Measurements from ENCODE around the gene PRKCH. TPM values are rescaled to one million over a fixed set of nuclear protein-coding genes. Genes with fewer than 3 reads are reported as not detected.

Gene PRKCH
- total and polyA plus RNA-seq, 4 donors, result 1.8 to 77.2 (median 33.6) TPM

DNA sequence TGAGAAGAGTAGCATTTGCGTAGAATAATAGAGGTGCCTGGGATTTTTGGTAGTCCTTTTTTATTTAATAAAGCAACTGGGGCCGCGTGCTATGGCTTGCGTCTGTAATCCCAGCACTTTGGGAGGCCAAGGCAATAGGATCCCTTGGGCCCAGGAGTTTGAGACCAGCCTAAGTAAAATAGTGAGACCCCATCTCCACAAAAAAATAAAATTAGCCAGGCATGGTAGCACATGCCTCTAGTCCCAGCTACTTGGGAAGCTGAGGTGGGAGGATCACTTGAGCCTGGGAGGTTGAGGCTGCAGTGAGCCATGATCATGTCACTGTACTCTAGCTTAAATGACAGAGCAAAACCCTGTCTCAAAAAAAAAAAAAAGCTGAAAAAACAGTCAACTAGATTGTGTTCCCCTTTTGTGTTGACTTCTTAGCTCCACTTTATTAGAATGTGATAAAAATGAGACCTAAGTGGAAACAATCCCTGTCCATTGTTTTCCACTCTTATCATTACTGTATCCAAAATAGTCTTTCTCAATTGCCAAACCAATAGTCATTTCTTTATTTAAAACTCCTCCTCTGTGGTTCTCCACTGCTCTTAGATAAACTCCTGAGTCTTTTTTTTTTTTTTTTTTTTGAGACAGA is 7.4 kb downstream of the PRKCH start:
- no peak overlapping the region for H3K27ac ChIP-seq (ENCODE audit: low read depth in 1 of 2, low read length in 2 of 2)
- H3K4me1 ChIP-seq (ENCODE audit: control insufficient read depth in 1 of 2, insufficient read depth in 2 of 2, low read length in 2 of 2), result no peaks in the 10 kb centered on the region
- no peaks in the 10 kb centered on the region for H3K9me3 ChIP-seq (ENCODE audit: control insufficient read depth, low read length)
- no peaks in the 10 kb centered on the region for H3K36me3 ChIP-seq (ENCODE audit: control insufficient read depth in 1 of 2, insufficient read depth in 2 of 2, low read length in 1 of 2)
- no peak for DNase-seq
- no peak overlapping the region for H3K4me3 ChIP-seq (ENCODE audit: low read length in 2 of 2)
- intact Hi-C loops (cut with DNase I), result no loop called here
- no peak for ATAC-seq (ENCODE audit: low FRiP score)
- WGBS, 2 donors, result 90 to 95% methylated on average over 4 of the region's 4 CpGs
- H3K27me3 ChIP-seq (ENCODE audit: control insufficient read depth in 1 of 2, insufficient read depth in 2 of 2, low read length in 1 of 2), result no peaks in the 10 kb centered on the region

DNA sequence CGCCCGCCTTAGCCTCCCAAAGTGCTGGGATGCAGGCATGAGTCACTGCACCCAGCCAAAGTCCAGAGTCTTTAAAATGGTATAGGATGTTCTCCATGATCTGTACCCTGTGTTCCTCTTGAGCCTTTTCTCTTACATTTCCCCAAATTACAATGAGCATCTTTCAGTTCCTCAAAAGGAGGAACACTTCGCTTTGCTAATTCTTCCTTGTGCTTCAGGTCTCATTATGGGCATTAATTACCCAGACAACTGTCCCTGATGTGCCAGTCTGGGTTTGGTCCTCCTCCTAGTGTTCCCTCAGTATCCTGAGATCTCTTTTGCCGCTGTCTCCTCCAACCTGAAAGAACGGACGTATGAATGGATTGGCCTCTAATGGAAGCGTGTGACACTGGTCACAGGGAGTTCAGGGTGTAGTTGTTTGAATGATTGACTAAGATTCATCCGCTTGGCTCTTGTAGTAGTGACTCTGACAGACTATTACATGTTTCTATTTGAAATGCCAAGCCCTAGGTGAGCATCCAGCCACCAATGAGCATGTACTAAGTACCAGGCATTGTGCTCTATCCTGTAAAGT is 8.2 kb downstream of the PRKCH start:
- ATAC-seq (ENCODE audit: low FRiP score), result no peak

DNA sequence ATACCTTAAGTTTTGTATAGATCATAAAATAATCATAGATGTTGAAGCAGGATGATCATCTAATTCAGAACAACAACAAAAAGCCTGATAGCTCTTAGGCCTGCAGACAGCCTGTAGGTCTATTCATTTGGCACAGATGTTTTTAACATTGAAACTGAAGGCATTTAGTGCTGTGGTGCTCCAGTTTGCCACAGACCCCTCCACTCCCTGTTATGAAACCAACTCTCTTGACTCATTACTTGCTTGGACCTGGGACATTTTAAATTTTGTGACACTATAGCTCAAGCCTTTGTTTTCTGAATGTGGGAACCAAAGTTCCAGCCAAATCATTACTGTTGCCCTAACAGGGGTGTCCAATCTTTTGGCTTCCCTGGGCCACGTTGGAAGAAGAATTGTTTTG is 9.1 kb downstream of the PRKCH start:
- Histone ChIP-seq H3K27ac (ENCODE audit: low read depth in 1 of 2, low read length in 2 of 2) (no peak overlapping the region), H3K4me3 (ENCODE audit: low read length in 2 of 2) (no peak overlapping the region), H3K27me3 (ENCODE audit: control insufficient read depth in 1 of 2, insufficient read depth in 2 of 2, low read length in 1 of 2) (no peaks in the 10 kb centered on the region), H3K9me3 (ENCODE audit: control insufficient read depth, low read length) (no peaks in the 10 kb centered on the region), H3K4me1 (ENCODE audit: control insufficient read depth in 1 of 2, insufficient read depth in 2 of 2, low read length in 2 of 2) (no peaks in the 10 kb centered on the region), H3K36me3 (ENCODE audit: control insufficient read depth in 1 of 2, insufficient read depth in 2 of 2, low read length in 1 of 2) (no peaks in the 10 kb centered on the region)
- intact Hi-C loops (cut with DNase I), result no loop called here
- 75 to 77% methylated on average over 1 of the region's 1 CpG for WGBS, 2 donors
- DNase-seq (no peak), ATAC-seq (ENCODE audit: low FRiP score) (no peak)

More for the DNA sequence above, 8.2 kb downstream of the PRKCH start:
- no peaks in the 10 kb centered on the region for H3K36me3 ChIP-seq (ENCODE audit: control insufficient read depth in 1 of 2, insufficient read depth in 2 of 2, low read length in 1 of 2)
- intact Hi-C loops (cut with DNase I), result no loop called here
- no peak for DNase-seq
- no peaks in the 10 kb centered on the region for H3K4me1 ChIP-seq (ENCODE audit: control insufficient read depth in 1 of 2, insufficient read depth in 2 of 2, low read length in 2 of 2)
- H3K27ac ChIP-seq (ENCODE audit: low read depth in 1 of 2, low read length in 2 of 2), result no peak overlapping the region
- 91 to 95% methylated on average over 8 of the region's 8 CpGs for WGBS, 2 donors
- no peaks in the 10 kb centered on the region for H3K27me3 ChIP-seq (ENCODE audit: control insufficient read depth in 1 of 2, insufficient read depth in 2 of 2, low read length in 1 of 2)
- no peak overlapping the region for H3K4me3 ChIP-seq (ENCODE audit: low read length in 2 of 2)
- no peaks in the 10 kb centered on the region for H3K9me3 ChIP-seq (ENCODE audit: control insufficient read depth, low read length)

DNA sequence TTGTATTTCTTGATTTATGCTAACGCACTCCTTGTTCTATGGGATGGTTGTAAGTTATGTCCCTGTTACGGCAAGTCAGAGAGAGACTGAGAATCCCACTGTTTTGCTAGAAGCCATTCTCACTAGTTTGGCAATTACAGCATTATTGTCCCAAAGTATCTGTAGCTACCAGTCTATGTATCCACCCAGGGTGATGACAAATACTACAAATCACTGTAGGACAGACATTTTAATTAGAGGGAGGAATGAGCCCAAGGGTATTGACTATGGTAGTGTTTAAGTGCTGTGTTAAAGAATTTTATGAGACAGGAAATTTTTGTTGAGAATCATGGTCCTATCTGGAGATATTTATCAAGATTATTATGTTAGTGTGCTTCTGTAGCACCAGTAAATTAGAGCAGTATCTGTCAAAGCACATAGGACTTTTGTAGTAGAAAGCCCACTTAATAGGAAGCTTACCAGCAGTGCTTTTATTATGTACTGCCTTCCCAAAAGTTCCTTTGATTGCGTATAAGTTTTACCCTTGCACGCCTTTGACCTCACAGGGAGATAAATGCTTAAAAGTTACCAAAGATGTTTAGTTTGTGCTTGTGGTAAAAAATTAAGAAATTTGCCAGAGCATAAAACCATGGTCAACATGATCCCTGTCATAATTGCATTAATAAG is 10.7 kb downstream of the PRKCH start:
- Histone ChIP-seq H3K27ac (ENCODE audit: low read depth in 1 of 2, low read length in 2 of 2) (no peak overlapping the region), H3K27me3 (ENCODE audit: control insufficient read depth in 1 of 2, insufficient read depth in 2 of 2, low read length in 1 of 2) (no peaks in the 10 kb centered on the region), H3K4me3 (ENCODE audit: low read length in 2 of 2) (no peak overlapping the region), H3K9me3 (ENCODE audit: control insufficient read depth, low read length) (no peaks in the 10 kb centered on the region), H3K36me3 (ENCODE audit: control insufficient read depth in 1 of 2, insufficient read depth in 2 of 2, low read length in 1 of 2) (no peaks in the 10 kb centered on the region), H3K4me1 (ENCODE audit: control insufficient read depth in 1 of 2, insufficient read depth in 2 of 2, low read length in 2 of 2) (no peaks in the 10 kb centered on the region)
- 77 to 80% methylated on average over 4 of the region's 4 CpGs for WGBS, 2 donors
- intact Hi-C loops (cut with DNase I), result no loop called here
- DNase-seq (no peak), ATAC-seq (ENCODE audit: low FRiP score) (no peak)

DNA sequence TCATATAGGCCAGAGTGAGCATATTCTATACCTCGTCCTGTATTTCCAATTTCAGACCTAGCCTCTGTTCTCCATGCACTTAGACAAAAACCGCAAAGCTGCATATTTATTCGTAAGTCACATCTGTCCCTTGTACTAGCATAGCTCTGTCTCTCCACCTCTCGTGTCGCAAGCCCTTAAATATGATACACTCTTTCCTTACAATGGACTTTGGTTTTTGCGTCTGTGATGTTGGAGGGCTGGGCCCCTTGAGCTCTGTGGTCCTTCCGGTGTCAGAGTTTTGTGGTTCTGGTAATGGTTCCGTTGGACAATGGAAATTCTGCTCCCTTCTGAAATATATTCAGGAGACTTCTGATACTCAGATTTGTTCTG is 11.3 kb downstream of the PRKCH start:
- 87 to 90% methylated on average over 8 of the region's 8 CpGs for WGBS, 2 donors
- Histone ChIP-seq H3K9me3 (ENCODE audit: control insufficient read depth, low read length) (no peaks in the 10 kb centered on the region), H3K36me3 (ENCODE audit: control insufficient read depth in 1 of 2, insufficient read depth in 2 of 2, low read length in 1 of 2) (no peaks in the 10 kb centered on the region), H3K4me1 (ENCODE audit: control insufficient read depth in 1 of 2, insufficient read depth in 2 of 2, low read length in 2 of 2) (no peaks in the 10 kb centered on the region), H3K27me3 (ENCODE audit: control insufficient read depth in 1 of 2, insufficient read depth in 2 of 2, low read length in 1 of 2) (no peaks in the 10 kb centered on the region), H3K27ac (ENCODE audit: low read depth in 1 of 2, low read length in 2 of 2) (no peak overlapping the region), H3K4me3 (ENCODE audit: low read length in 2 of 2) (no peak overlapping the region)
- intact Hi-C loops (cut with DNase I), result no loop called here
- ATAC-seq (ENCODE audit: low FRiP score) (no peak), DNase-seq (no peak)

DNA sequence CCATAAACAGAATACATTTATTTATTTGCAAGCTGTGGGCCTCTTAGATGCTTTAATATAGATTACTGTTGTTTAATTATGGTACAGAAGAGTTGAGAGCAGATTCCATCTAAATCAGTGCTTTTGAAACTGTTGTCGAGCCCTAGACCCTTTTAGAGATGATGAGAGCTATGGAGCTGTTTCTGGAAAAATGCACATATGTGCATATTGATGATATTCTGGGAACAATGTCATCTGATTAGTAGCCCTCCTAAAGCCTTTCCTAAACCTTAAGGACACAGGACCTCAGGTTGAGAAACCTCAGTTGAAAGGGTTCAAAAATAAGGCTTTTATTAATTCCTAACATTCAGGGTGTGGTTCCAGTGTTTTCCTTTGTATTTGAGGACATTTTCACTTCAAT is 11.7 kb downstream of the PRKCH start:
- Histone ChIP-seq H3K36me3 (ENCODE audit: control insufficient read depth in 1 of 2, insufficient read depth in 2 of 2, low read length in 1 of 2) (no peaks in the 10 kb centered on the region), H3K27ac (ENCODE audit: low read depth in 1 of 2, low read length in 2 of 2) (no peak overlapping the region), H3K4me1 (ENCODE audit: control insufficient read depth in 1 of 2, insufficient read depth in 2 of 2, low read length in 2 of 2) (no peaks in the 10 kb centered on the region), H3K4me3 (ENCODE audit: low read length in 2 of 2) (no peak overlapping the region), H3K27me3 (ENCODE audit: control insufficient read depth in 1 of 2, insufficient read depth in 2 of 2, low read length in 1 of 2) (no peaks in the 10 kb centered on the region), H3K9me3 (ENCODE audit: control insufficient read depth, low read length) (no peaks in the 10 kb centered on the region)
- no peak for DNase-seq
- intact Hi-C loops (cut with DNase I), result no loop called here
- no peak for ATAC-seq (ENCODE audit: low FRiP score)
- 78 to 91% methylated on average over 1 of the region's 1 CpG for WGBS, 2 donors

DNA sequence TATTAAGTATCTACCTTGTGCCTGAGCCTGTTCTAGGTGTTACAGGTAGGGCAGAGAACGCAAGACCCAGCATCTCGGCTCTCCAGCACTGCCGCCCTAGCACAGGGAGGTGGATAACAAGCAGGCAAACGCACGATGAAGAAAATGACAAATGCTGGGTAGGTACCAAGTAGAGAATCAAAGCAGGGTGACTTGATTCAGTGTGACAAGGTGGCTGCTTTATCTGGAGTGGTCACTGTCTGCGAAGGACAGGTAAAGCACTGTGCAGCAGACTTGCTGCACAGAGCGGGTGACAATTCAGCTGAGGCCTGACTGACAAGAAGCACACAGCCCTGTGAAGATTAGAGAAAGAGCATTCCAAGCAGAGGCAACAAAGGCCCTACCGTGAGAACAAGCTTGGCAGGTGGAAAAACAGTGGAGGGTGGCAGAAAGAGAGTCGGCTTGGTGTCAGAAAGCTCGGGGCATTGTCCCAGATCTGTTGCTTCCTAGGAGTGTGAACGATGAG is 12.9 kb downstream of the PRKCH start:
- Histone ChIP-seq H3K27ac (ENCODE audit: low read depth in 1 of 2, low read length in 2 of 2) (no peak overlapping the region), H3K4me1 (ENCODE audit: control insufficient read depth in 1 of 2, insufficient read depth in 2 of 2, low read length in 2 of 2) (no peaks in the 10 kb centered on the region), H3K4me3 (ENCODE audit: low read length in 2 of 2) (no peak overlapping the region), H3K36me3 (ENCODE audit: control insufficient read depth in 1 of 2, insufficient read depth in 2 of 2, low read length in 1 of 2) (no peaks in the 10 kb centered on the region), H3K27me3 (ENCODE audit: control insufficient read depth in 1 of 2, insufficient read depth in 2 of 2, low read length in 1 of 2) (no peaks in the 10 kb centered on the region), H3K9me3 (ENCODE audit: control insufficient read depth, low read length) (no peaks in the 10 kb centered on the region)
- intact Hi-C loops (cut with DNase I), result no loop called here
- WGBS, 2 donors, result 84 to 85% methylated on average over 11 of the region's 11 CpGs
- DNase-seq (no peak), ATAC-seq (ENCODE audit: low FRiP score) (no peak)

DNA sequence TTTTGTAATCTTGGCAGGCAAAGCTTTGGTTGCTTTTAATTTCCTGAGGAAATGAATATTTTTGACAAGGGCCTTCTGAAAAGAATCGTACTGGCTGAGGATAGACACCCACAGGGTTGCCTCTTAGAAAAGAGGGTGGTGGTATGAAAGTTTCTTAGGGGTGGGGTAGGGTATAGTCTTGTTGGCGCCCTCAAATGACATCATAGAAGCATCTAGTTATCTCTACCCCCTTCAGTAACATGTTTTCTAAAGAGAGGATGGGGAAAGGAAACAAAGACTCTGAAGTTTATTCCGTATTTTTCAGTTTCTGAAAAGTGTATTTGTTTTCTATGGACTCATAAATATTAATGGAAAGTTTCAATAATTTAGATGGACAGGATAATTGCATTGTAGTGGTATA is 13.7 kb downstream of the PRKCH start:
- WGBS, 2 donors, result 82 to 85% methylated on average over 3 of the region's 3 CpGs
- Histone ChIP-seq H3K36me3 (ENCODE audit: control insufficient read depth in 1 of 2, insufficient read depth in 2 of 2, low read length in 1 of 2) (no peaks in the 10 kb centered on the region), H3K27ac (ENCODE audit: low read depth in 1 of 2, low read length in 2 of 2) (no peak overlapping the region), H3K27me3 (ENCODE audit: control insufficient read depth in 1 of 2, insufficient read depth in 2 of 2, low read length in 1 of 2) (no peaks in the 10 kb centered on the region), H3K4me1 (ENCODE audit: control insufficient read depth in 1 of 2, insufficient read depth in 2 of 2, low read length in 2 of 2) (no peaks in the 10 kb centered on the region), H3K9me3 (ENCODE audit: control insufficient read depth, low read length) (no peaks in the 10 kb centered on the region), H3K4me3 (ENCODE audit: low read length in 2 of 2) (no peak overlapping the region)
- DNase-seq, result no peak
- intact Hi-C loops (cut with DNase I), result no loop called here
- ATAC-seq (ENCODE audit: low FRiP score), result no peak
